Activated CD4-positive, alpha-beta T cell treated with anti-CD3 and anti-CD28 coated beads, Interleukin-2, amount 50 U/mL, for 4 hours (primary cell): ENCODE measurements around the gene WWOX.

Experiments used
- DNase-seq, 2 experiments: peaks; one replicate each; pipeline ENCODE4 v3.0.0-alpha.2; 2020

Gene WWOX

DNA sequence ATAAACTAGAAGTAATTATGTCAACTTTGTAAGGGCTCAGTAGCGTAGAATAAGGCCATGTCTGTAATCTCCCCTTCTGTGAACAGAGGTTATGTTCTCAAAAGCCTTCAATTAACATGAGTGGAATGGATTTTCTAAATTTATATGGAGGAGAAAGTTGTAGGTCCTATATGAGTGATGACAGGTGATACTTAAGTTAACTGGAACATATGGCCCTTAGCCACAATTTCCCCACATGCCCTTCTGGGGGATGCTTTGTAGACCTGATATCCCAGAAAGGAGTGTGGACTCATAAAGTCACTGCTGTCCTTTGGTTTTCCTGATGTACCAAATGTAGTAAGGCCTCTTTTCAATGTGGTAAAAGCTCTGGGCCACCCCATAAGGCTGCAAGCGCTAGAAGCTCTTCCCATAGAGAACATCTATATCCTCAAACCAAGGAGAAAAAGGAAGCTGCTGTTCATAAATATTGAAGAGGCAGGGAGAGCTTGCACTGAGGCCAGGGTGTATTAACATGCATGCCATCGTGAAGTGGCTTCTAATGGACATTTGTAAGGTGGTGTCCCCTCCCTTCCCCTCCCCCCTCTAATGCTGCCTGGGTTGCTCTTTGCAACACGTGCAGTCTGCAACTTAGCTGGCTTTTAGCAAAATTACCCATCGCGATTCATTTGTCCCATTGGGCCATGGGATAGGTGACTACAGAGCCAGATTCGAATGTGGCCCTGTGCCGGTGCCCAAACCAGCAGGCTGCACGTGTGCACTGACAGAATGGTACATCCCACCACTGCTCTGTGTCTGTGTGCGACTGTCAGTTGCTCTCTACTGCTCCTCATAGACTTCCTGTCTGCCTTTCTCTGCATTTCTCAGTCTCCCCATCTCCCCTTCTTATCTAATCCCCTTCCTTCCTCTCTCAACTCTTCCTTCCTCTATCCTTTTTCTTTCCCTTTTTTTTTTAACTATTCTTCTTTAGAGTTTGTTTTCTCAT lies 269.0 kb downstream of the WWOX start:
- DNase-seq = no peak

DNA sequence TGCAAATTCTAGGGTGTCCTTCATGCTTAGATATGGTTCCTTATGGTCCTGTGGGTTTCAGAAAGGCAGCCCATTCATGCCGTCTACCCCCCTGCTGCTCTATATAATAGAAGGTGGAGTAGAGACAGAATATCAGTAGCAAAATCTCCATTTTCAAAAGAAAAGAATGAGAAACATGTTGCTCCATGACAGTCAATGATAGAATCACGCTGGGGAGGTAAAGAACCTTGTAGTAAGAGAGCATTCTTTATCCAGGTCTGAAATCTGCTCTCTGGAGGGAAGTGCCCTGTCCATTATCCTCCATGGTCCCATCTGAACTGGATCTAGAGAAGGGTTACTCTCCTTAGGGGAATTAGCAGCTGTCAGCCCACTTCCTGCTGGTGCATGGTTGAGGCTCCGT lies 272.8 kb downstream of the WWOX start:
- DNase-seq = no peak

DNA sequence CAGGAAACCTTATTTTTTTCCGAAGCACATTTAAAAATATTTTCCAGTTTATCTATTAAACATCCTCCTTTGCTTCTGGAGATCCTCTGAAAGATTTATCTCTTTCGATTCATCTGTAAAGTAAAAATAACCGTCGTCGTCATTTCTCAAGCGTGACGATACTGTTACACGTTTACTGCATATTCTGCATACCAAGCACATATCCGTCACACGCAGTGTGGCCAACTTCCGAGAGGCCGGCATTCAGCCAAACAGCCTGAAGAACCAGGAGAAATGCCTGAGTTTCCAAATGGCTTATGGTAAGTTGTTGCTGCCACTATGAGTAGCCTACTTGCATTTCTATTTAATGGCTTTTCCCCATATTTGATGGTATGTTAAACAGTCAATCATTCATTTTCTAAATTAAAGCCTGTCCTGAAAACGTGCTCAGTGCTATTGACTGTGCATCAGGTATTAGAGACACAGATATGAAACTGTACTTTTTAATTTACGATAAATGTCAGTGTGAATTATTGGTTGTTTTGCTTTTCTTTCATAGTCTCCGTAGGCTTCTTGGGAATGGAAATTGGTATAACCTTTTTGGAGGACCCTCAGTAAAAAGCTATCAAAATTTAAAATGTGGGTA lies 275.7 kb downstream of the WWOX start:
- no peak for DNase-seq

DNA sequence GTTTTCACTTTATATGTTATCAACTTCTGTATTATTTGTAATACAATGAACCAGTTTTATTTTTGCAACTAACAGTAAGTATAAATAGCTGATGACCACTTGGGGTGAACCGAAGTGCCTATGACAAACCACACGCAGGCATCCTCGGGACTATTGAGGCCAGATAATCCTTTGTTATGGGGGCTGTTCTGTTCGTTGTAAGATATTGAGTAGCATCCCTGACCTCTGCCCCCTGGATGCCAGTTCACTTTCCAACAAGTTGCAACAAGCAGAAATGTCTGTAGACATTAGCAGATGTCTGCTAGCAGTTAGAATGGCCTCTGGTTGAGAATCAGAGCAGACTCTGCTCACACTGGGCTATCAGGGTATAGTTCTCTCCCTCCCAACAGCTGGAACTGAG lies 277.0 kb downstream of the WWOX start:
- DNase-seq = no peak

DNA sequence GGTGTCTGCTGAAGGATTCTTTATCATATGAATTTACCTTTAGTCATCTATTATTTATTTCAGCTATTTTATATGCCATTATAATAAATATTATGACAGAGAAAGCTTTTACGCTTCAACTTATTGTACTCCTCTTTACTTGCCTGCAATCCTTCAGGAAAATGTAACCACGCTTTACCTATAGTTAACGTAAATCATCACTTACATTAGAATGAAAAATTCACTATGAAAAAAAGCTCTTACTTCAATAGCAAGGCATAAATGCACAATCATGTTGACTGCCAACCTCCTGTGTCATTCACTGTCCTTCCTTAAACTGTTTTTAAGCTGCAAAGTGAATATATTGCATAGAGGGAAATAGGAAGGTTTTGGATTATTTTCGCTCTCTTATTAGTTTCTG lies 277.9 kb downstream of the WWOX start:
- no peak for DNase-seq

DNA sequence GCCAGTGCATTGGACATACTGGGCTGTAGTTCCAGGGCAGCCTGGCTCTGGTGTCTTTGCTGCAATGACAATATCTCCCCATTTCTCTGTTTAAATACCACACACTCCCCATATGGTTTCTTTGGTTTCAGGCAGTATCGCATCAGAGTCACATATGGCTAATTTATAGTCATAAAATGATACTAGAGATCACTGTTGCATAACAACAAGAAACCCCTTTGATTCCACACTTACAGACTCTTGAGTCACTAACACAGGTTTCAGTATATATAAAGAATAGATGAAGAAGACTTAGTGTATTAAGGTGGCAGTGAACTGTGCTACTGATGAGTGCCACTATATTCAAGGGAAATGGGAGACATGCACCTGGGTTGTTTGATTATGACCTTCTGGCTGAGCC lies 281.6 kb downstream of the WWOX start:
- no peak for DNase-seq

DNA sequence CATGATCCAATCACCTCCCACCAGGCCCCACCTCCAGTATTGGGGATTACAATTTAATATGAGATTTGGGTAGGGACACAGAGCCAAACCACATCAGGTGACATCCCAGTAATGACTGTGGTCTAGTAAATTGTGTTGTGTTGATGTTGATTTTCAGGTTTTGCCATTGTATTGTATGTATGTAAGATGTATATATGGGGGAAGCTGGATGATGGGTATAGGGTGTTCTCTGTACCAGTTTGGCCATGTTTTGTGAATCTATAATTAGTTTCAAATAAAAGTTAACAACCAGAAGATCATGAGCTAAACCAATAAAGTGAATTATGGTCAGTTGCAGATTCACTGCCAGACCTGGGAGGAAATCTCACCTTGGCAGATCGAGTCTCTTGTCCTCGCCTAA lies 283.7 kb downstream of the WWOX start:
- no peak for DNase-seq

DNA sequence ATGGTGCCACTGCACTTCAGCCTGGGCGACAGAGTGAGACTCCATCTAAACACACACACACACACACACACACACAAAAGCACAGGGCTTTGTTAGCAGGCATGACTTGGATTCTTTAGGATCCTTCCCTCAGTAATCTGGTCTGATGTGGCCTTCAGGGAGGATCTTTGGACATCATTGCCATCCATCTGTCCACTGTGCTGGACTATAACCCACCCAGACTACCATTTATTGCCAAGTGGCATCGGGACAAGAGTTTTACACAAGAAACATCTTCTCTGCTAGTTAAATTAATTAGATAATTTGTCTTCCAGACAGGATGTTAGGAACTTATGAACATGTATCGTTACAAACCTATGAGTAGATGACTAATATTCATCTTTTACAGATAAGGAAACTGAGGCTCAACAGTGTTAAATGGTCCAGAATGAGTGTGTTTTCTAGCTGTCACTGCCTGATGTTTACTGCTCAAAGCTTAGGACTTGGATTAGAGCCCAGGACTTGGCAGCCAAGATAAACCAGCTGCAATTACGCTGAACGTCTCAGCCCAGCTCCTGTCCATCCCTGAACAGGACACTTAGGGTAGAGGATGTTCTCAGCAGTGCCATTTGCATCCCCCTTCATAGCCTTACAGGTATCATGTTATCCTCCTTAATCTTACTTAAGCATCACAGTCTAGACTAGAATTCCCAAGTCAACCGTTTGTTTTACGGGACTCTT lies 285.8 kb downstream of the WWOX start:
- no peak for DNase-seq

DNA sequence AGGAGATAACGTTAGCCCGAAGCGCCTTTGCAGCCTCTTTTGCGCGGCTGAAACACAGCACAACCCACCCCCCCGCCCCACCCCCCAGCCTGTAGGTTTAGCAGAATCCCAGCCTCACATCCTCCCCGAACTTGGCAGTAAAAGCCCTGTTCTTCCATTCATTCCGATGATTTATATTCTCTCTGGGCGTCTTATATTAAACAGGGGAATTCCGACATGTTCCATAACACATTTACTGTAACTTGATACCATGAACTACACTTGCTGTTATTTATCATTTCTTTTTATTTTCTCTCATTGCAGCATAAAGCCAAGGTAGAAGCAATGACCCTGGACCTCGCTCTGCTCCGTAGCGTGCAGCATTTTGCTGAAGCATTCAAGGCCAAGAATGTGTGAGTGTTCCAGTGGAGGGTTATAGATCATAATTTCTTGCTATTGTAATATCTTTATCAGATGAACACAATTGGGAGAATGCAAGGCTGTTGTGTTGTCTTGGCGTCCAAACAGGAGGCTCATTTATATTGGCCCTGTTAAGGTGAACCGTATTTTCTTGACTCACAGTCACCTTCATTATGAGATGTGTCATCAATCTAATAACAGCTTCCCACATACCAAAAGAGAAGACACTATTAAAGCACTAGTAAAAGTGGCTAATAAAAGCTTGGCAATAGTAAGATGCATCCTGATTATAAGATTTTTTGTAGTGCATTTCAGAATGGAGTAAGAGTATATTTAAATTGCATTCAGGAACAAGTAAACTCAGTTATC lies 287.3 kb downstream of the WWOX start:
- no peak for DNase-seq

DNA sequence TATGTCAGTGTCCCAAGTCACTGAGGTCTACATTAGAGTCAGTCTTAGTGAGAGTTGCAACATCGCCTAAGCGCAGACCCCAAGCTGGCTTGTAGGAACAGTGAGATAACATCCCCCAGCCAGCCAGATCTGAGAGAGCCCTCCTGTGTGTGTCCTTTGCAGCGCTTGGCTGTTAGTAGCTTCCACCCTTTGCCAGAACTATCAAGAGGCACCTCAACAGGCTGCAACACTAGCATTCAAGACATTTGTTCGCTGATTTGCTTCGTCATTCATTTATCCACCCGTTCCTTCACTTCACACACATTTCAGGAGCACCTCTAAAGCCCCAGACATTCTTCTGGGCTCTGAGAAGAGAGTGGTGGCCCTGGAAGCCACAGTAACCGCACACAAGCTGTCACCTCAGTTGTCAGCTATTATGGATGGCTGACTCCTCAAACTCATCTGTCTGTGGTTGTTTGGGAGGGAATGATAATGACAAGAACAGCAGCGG lies 289.6 kb downstream of the WWOX start:
- DNase-seq = no peak

DNA sequence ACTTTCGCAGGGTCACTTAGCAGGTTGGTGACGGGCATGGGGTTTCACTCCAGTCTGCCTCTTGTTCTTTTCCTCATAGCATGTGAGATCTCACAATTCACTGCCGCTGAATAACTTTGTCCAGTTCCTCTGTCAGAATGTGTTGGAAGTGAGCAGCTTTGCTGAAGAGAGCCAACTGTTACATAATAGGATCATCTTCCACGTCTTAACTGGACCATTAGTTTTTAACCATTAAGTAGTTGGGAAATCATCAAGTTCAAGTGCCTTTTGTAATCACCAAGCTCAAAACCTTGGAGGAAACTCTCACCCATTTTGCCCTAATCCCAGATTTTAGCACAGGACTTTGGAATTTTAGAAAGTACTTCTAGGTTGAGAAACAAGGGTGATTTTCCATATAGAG lies 290.6 kb downstream of the WWOX start:
- DNase-seq = no peak

DNA sequence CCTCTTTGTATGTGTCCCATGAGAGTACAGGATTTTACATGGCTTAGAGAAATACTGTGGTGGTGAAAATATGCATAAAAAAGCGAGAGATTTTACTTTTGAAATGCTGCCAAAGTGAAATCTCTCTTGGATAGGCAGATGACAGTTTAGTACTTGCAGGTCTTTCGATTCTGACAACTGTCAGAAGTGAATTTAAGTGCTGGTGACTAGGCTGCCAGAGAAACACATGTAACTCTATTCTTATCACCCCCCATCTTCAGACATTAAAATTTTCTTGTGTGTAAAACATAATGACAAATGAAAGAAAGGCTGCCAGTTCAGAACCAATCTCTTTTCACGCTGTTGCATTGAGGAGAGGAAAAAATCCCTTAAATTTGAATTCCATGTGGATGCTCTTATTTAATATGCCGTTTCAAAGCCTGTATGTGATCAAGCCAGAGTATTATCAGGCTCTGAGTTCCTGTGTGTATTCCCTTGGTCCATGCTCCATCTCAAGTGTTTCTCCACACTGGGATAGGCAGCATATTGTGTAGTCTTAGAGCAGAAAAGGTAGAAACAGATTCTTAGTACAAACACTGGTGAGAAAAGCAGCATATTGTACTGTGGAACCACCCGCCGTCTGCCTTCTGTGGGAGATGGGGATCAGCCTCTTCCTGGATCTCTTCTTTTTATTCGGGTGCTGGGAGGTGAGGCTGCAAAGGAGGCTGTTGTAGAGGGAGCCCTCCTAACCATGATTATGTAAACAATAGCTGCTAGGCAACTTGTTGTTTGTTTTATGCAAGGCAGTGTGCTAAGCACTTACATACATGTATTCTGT lies 291.3 kb downstream of the WWOX start:
- no peak for DNase-seq

DNA sequence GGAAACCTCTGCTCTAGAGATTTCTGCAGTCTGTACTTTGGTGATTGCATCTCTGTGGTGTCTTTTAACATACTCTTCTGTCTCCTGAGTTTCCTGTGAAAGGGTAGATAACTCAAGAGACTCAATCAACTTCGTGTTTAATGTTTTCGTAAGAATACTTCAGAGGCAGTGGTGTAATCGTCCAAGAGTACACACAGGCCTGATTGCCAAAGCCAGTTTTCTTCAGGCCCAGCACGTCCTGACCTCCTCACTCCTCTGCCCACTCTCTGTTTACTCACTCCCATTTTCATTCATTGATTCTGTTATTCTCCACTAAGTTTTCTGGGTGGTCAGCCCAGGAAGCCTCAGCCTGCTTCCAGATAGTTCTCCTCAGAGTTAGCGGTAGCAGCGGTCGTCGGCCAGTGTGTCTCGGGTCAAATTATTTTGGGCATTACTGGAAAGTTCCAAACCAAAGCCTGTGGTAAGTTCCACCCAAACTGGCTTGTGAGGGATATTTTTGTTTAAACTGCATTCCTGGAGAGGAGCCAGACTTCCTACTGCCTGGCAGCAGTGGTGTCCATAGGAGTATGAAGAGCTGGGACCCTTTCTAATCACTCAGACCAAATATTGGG lies 293.2 kb downstream of the WWOX start:
- no peak for DNase-seq

DNA sequence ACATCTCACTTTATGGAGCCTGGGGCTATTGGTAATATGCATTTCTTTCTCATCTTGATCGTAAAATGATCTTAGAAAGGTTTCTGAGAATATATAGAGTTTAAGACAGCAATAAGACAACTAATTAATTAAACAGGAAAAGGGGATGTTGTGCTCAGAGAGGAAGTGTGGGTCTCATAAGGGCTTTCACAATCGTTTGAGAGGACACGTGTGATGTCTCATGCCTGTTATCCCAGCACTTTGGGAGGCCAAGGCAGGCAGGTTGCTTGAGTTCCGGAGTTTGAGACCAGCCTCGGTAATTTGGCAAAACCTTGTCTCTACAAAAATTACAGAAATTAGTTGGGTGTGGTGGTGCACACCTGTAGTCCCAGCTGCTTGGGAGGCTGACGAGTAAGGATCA lies 295.6 kb downstream of the WWOX start:
- DNase-seq = no peak

DNA sequence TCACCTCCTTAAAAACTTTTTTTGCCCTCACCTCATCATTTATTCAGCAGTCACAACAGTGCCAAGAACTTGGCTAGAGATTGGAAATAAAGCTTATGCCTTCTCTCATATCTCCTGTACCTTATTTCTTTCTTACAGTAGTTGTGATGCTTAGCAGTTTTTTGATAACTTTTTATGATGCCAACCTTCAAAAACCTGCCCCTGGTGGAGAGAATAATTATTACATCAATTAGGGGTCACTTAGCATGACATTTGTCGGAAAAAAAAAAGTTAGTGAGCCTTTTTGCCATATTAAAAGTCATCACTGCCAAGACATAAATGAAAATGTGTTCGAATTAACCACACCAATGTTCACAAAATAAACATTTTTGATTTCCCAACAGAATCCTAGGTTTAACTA lies 296.6 kb downstream of the WWOX start:
- no peak for DNase-seq

DNA sequence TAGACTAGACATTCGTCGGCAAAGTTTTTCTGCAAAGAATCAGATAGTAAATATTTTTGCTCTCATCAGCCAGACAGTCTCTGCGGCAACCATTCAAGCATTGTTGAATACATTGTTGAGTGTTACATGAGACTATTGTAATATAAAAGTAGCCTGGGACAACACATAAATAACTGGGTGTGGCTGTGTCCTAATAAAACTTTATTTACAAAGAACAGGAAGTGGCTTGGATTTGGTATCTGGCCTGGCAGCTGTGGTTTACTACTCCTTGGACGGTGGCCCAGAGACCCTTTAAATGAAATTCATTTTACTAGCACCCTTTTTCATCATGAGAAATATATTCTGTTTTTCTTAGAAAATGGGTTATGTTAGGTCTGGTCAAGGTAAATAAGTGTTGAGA lies 297.2 kb downstream of the WWOX start:
- DNase-seq = no peak

DNA sequence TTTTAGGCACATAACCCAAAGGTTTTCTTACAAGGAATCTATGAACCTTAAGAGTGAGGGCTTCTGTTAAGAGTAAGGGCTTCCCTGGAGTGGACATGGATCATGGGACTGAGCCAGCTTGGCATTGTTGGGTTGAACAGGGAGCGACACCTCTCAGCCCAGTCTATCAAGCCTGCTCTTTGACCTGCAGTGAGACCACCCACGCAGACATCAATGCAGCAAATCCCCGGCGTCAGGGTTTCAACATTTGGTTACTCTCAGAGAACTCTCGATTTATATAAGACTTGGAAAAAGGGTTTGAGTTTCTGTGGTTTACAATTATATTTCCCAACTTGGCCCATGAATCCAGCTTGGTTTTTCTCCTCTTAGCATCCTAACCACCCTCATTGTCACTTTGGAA lies 299.9 kb downstream of the WWOX start:
- no peak for DNase-seq

DNA sequence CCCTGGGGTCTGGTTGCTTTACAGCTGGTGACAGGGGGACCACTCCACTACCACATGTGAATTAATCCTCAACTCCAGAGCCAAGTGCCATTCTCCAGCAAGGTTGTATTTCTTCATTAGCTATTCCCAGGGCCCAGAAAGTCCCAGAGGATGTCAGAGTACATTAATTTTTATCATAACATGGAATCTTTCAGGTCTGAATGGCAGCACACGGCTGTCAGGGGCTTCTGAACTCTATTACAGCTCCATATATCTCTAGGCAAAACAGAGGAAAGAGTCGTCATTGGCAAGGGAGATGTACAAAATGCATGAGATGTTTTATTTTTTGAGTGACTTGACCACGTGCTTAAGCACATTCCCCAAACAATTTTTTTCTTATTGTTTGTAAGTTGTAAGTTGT lies 303.4 kb downstream of the WWOX start:
- no peak for DNase-seq

DNA sequence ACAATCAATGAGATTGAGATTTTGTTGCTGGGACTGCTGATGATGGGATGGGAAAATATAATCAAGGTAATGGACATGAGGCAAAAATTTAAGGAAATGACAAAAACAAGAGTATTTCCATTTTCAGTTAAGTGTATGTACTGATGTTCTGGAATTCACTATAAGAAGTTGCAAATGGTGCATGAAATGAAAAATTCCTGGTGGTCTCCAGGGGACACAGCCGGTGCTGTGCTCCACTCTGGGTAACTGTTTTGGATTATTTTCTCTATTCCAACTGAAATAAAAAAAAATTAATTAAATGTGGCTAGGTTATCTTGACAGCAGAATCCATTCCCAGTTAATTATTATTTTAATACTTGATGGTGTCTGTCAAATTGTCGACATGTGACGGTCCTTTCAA lies 305.6 kb downstream of the WWOX start:
- no peak for DNase-seq

DNA sequence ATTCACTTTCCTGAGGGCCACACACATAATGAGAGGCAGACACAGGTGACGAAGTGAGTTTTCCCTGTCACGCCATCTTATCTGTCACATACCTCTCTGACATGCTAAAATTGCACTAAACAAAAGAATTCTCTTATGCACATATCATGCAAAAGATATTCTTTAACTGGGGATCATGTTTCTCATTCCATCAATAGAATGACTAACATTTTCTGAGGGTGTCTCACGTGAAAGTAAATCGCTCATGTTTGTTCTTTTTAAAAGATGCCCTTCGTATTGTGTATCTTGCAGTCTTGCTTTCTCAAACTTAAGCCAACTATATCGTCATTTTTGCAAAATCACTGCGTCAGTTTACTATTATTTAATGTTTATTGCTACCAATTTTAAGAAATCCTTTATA lies 306.4 kb downstream of the WWOX start:
- DNase-seq = no peak

DNA sequence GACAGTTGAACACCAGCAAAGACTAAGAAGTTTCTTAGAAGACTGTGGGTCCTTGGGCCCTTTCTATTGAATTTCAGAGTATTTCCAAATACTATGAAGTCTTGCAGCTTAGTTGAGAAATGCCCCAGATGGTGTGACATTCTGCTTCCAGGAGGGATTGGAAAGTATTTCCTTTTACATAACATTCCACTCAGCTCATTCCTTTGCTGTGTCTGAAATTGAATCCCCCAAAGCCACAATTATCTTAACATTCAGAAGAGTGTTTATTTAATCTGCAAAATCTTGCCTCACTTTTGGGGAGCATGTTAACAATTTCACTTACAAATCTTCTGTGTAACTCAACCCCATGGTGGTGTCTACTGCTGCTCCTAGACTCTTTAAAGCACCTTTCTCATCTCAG lies 307.7 kb downstream of the WWOX start:
- no peak for DNase-seq

DNA sequence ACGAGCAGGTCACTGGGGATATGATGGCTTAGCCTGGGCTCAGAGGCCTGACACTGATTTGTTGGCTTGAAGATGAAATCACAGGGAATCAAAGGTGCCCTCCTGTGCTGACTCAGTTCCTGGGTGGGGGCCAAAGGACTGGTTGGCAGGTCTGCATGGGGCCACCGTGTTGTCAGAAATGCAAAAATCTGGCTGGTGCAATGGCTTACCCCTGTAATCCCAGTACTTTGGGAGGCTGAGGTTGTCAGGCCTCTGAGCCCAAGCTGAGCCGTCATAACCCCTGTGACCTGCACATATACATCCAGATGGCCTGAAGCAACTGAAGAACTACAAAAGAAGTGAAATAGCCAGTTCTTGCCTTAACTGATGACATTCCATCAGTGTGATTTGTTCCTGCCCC lies 314.2 kb downstream of the WWOX start:
- no peak for DNase-seq
